Endothelial cell of umbilical vein (primary cell): ENCODE data around the gene ALDH3B2.
"Not testable (repeated sequence)": the region's sequence is repeated elsewhere in the genome, so short reads cannot be mapped to it uniquely, and the experiment has no call there.

Experiments
- MYC ChIP-seq: IDR thresholded peaks from one replicate; pipeline ENCODE4 v1.6.1; 2011; ENCODE audit warnings: mild to moderate bottlenecking, low read depth, low read length
- POLR2A ChIP-seq: IDR thresholded peaks from 2 replicates; pipeline ENCODE4 v1.6.1; 2012; ENCODE audit warnings: low read depth, mild to moderate bottlenecking, control low read depth, low read length
- TF ChIP-seq, protein P1 (sequence below): IDR thresholded peaks from 2 replicates; pipeline ENCODE4 v1.6.1; 2011; ENCODE audit not compliant: insufficient read depth, insufficient read length
- TF ChIP-seq, protein P2 (sequence below), 2 donors: IDR thresholded peaks; 1 replicate in 1 of 2; 2 replicates in 1 of 2; pipeline ENCODE4 v1.5.1; 2011; ENCODE audit warnings: low read length in 2 of 2, mild to moderate bottlenecking in 2 of 2, moderate library complexity in 2 of 2, control low read depth in 1 of 2, inconsistent platforms in 1 of 2, low read depth in 1 of 2; ENCODE audit not compliant: insufficient read depth in 1 of 2; ENCODE audit errors: extremely low read depth in 1 of 2

DNA sequence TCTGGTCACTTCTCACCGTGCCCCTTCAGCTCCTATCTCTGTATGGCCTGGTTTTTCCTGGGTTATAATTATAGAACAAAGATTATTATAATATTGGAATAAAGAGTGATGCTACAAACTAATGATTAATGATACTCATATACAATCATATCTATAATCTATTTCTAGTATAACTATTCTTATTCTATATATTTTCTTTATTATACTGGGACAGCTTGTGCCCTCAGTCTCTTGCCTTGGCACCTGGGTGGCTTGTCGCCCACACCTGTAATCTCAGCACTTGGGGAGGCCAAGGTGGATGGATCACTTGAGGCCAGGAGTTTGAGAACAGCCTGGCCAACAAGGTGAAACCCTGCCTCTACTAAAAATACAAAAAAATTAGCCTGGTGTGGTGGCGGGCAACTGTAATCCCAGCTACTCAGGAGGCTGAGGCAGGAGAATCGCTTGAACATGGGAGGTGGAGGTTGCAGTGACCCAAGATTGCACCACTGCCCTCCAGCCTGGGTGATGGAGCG, 14.7 kb downstream of the ALDH3B2 start:
- TF ChIP-seq, protein P1, sequence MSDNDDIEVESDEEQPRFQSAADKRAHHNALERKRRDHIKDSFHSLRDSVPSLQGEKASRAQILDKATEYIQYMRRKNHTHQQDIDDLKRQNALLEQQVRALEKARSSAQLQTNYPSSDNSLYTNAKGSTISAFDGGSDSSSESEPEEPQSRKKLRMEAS: not testable (repeated sequence)
- TF ChIP-seq, protein P2, sequence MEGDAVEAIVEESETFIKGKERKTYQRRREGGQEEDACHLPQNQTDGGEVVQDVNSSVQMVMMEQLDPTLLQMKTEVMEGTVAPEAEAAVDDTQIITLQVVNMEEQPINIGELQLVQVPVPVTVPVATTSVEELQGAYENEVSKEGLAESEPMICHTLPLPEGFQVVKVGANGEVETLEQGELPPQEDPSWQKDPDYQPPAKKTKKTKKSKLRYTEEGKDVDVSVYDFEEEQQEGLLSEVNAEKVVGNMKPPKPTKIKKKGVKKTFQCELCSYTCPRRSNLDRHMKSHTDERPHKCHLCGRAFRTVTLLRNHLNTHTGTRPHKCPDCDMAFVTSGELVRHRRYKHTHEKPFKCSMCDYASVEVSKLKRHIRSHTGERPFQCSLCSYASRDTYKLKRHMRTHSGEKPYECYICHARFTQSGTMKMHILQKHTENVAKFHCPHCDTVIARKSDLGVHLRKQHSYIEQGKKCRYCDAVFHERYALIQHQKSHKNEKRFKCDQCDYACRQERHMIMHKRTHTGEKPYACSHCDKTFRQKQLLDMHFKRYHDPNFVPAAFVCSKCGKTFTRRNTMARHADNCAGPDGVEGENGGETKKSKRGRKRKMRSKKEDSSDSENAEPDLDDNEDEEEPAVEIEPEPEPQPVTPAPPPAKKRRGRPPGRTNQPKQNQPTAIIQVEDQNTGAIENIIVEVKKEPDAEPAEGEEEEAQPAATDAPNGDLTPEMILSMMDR (IDR thresholded peaks at IDR 0.05; ENCODE audit: extremely low read depth in 1 of 2, insufficient read depth in 1 of 2, low read depth in 1 of 2, low read length in 2 of 2): not testable (repeated sequence)
- TF ChIP-seq MYC, POLR2A: not testable (repeated sequence)
